HUES6 (cell line): ENCODE data around the gene TRIM24.
A peak's percentile ranks its signal among the peaks of the same experiment; 100 is the strongest.

Source experiments
- H3K27ac ChIP-seq: 2 replicates; pipeline ENCODE4 v1.7.0; 2013; ENCODE audit warnings: low read depth, mild to moderate bottlenecking, low read length, inconsistent platforms
- H3K27me3 ChIP-seq: 2 replicates; pipeline ENCODE4 v1.6.1; 2013; ENCODE audit warnings: low read length; ENCODE audit not compliant: control insufficient read depth, insufficient read depth
- H3K36me3 ChIP-seq: 2 replicates; pipeline ENCODE4 v1.6.1; 2013; ENCODE audit warnings: low read length; ENCODE audit not compliant: control insufficient read depth, insufficient read depth
- H3K4me1 ChIP-seq: 2 replicates; pipeline ENCODE4 v1.6.1; 2013; ENCODE audit warnings: low read length; ENCODE audit not compliant: control insufficient read depth, insufficient read depth
- H3K4me3 ChIP-seq: 2 replicates; pipeline ENCODE4 v1.5.1; 2013; ENCODE audit warnings: low read depth, low read length
- H3K9ac ChIP-seq: one replicate; pipeline ENCODE4 v1.6.1; 2013; ENCODE audit warnings: mild to moderate bottlenecking, low read length
- H3K9me3 ChIP-seq: 2 replicates; pipeline ENCODE4 v1.6.1; 2013; ENCODE audit warnings: low read depth, low read length; ENCODE audit not compliant: control insufficient read depth, insufficient read depth

Gene TRIM24

DNA sequence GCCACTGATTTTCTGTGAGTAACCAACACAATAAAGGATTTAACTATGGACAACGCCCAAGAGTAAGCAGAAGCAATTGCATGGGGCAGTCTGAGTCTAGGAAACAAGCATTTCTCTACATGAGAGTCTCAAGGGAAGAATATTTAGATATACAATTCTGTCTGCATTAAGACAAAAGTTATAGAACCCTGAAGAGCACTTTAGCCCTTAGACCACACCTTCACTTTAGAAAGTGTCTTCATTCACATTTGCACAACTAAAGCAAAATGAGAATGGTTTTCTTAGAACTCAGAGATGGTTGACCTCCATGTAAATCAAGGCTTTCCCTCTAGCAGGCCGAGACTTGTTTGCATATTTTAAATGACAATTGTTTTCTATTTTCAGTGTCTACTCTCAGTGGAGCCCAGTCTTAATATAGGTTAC, 25.5 kb upstream of the TRIM24 start:
- Histone ChIP-seq H3K4me3 (no peak overlapping the region), H3K4me1 (peaks cover 5% of the 10 kb centered on the region; the same call in 1 of the 2 replicates), H3K9ac (no peak overlapping the region), H3K27me3 (no peaks in the 10 kb centered on the region), H3K9me3 (peaks cover 47% of the 10 kb centered on the region), H3K27ac (no peak overlapping the region), H3K36me3 (peaks cover 3% of the 10 kb centered on the region; the same call in 1 of the 2 replicates)

DNA sequence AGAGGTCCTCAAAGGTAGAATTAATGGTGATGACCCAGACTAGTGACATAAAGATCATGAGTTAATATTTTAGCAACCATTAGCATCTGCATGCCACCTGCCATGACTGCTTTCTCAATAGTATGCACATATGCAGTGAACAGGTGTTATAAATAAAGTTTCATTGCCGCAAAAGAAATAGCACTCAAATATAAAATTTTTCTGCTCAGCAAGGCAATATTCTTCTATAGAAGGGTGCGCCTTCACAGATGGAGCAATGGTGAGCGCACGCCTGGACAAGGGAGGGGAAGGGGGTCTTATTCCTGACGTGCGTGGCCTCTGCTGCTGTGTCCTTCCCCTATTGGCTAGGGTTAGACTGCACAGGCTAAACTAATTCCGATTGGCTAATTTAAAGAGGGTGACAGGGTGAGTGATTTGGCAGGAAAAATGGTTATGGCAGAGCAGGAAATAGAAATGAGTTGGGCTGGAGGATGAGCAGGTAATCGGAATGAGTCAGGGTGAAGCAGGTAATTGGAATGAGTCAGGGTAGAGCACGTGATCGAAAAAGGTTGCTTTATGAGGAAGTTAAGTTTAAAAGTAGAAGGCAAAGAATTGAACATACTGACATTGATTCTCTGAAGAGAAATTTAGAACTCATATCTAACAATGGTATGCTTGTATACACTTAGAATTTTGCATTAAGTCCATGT, 24.7 kb upstream of the TRIM24 start:
- peaks cover 3% of the 10 kb centered on the region; the same call in 1 of the 2 replicates for H3K36me3 ChIP-seq
- H3K4me1 ChIP-seq, result peaks cover 5% of the 10 kb centered on the region; the same call in 1 of the 2 replicates
- H3K4me3 ChIP-seq, result no peak overlapping the region
- H3K9ac ChIP-seq, result no peak overlapping the region
- peaks cover 39% of the 10 kb centered on the region for H3K9me3 ChIP-seq
- H3K27ac ChIP-seq, result no peak overlapping the region
- H3K27me3 ChIP-seq, result no peaks in the 10 kb centered on the region

DNA sequence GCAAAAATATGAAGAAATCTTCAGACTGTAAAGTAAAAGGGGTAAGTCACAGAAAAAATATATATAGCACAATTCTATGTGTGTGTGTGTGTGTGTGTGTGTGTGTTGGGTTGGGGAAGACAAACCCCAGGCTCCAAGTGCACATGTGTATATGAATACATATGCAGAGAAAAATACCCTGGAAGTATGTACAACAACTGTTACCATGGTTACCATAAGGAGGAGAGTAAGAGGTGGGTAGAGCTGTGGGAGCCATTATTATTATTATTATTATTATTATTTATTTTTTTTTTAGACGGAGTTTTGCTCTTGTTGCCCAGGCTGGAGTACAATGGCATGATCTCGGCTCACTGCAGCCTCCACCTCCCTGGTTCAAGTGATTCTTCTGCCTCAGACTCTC, 23.7 kb upstream of the TRIM24 start:
- Histone ChIP-seq H3K36me3 (peaks cover 3% of the 10 kb centered on the region; the same call in 1 of the 2 replicates), H3K27me3 (no peaks in the 10 kb centered on the region), H3K27ac (no peak overlapping the region), H3K9ac (no peak overlapping the region), H3K9me3 (peaks cover 37% of the 10 kb centered on the region), H3K4me1 (peaks cover 5% of the 10 kb centered on the region; the same call in 1 of the 2 replicates), H3K4me3 (no peak overlapping the region)

GRCh38 chr7:138440460-138440859, 19.6 kb upstream of the TRIM24 start:
- Histone ChIP-seq H3K4me1 (no peaks in the 10 kb centered on the region; the same call in 1 of the 2 replicates), H3K36me3 (no peaks in the 10 kb centered on the region), H3K27me3 (no peaks in the 10 kb centered on the region), H3K27ac (no peak overlapping the region), H3K4me3 (no peak overlapping the region), H3K9ac (no peak overlapping the region), H3K9me3 (peaks cover 15% of the 10 kb centered on the region; the same call in 1 of the 2 replicates)

DNA sequence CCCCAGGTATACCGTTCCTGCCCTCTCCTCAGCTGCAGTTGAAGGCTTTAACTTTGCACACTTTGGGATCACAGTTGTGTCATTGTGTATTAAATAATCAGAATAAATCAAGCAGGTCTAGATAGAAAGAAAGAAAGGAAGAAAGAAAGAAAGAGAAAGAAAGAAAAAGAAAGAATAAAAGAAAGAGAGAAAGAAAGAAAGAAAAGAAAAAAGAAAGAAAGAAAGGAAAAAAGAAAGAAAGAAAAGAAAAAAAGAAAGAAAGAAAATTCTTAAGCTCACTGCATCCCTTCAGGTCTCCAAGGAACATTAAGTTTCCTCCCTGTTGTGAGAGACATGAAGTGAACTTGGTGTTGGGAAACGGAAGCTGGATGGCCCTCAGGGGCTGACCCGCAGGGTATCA, 17.2 kb upstream of the TRIM24 start:
- H3K4me1 ChIP-seq, result no peaks in the 10 kb centered on the region
- H3K9me3 ChIP-seq, result peaks cover 12% of the 10 kb centered on the region; the same call in 1 of the 2 replicates
- H3K27ac ChIP-seq, result no peak overlapping the region
- H3K27me3 ChIP-seq, result no peaks in the 10 kb centered on the region
- H3K36me3 ChIP-seq, result no peaks in the 10 kb centered on the region
- H3K9ac ChIP-seq, result no peak overlapping the region
- no peak overlapping the region for H3K4me3 ChIP-seq

- Histone ChIP-seq H3K4me3 (no peak overlapping the region), H3K27ac (no peak overlapping the region), H3K9me3 (no peaks in the 10 kb centered on the region; the same call in 1 of the 2 replicates), H3K27me3 (no peaks in the 10 kb centered on the region), H3K36me3 (no peaks in the 10 kb centered on the region), H3K4me1 (no peaks in the 10 kb centered on the region), H3K9ac (no peak overlapping the region)
Observed at GRCh38 chr7:138449580-138449979, 10.5 kb upstream of the TRIM24 start.

DNA sequence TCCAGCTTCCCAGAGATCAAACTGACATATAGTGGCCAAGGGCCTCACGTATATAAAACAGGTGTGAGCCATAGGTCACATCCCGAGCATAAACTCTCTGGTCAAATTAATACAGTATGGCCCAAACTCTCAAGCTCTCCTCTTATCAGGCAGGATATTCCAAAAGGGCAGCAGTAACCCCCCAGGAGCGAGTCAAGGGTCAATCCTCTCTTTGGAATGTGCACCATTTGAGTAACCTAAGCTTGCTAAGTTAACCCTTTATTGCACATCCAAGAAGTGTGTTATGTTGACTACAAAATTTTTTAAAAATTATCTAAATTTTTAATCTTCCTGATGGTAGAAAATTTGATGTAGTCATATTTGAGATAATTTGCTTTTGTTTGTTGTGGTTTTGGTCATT, 4.5 kb upstream of the TRIM24 start:
- Histone ChIP-seq H3K9ac (no peak overlapping the region), H3K27me3 (no peaks in the 10 kb centered on the region)

GRCh38 chr7:138456220-138456619, 3.8 kb upstream of the TRIM24 start:
- no peak overlapping the region for H3K4me3 ChIP-seq
- H3K9ac ChIP-seq, result no peak overlapping the region
- H3K36me3 ChIP-seq, result peaks cover 2% of the 10 kb centered on the region; the same call in 1 of the 2 replicates
- no peak overlapping the region for H3K27ac ChIP-seq
- H3K27me3 ChIP-seq, result no peaks in the 10 kb centered on the region
- H3K9me3 ChIP-seq, result no peaks in the 10 kb centered on the region
- peaks cover 16% of the 10 kb centered on the region for H3K4me1 ChIP-seq

More for the DNA sequence above, 4.5 kb upstream of the TRIM24 start:
- Histone ChIP-seq H3K36me3 (no peaks in the 10 kb centered on the region), H3K27ac (no peak overlapping the region), H3K4me1 (peaks cover 16% of the 10 kb centered on the region), H3K4me3 (no peak overlapping the region), H3K9me3 (no peaks in the 10 kb centered on the region)

GRCh38 chr7:138458576-138459412, 1.3 kb upstream of the TRIM24 start:
- no peaks in the 10 kb centered on the region for H3K27me3 ChIP-seq
- peaks cover 5% of the 10 kb centered on the region; the same call in 1 of the 2 replicates for H3K9me3 ChIP-seq
- H3K36me3 ChIP-seq, result peaks cover 18% of the 10 kb centered on the region
- peak overlapping the region; percentile 79 for H3K9ac ChIP-seq
- H3K27ac ChIP-seq, result peak overlapping the region; percentile 82
- peak overlapping the region; percentile 55 for H3K4me3 ChIP-seq
- H3K4me1 ChIP-seq, result peaks cover 16% of the 10 kb centered on the region

DNA sequence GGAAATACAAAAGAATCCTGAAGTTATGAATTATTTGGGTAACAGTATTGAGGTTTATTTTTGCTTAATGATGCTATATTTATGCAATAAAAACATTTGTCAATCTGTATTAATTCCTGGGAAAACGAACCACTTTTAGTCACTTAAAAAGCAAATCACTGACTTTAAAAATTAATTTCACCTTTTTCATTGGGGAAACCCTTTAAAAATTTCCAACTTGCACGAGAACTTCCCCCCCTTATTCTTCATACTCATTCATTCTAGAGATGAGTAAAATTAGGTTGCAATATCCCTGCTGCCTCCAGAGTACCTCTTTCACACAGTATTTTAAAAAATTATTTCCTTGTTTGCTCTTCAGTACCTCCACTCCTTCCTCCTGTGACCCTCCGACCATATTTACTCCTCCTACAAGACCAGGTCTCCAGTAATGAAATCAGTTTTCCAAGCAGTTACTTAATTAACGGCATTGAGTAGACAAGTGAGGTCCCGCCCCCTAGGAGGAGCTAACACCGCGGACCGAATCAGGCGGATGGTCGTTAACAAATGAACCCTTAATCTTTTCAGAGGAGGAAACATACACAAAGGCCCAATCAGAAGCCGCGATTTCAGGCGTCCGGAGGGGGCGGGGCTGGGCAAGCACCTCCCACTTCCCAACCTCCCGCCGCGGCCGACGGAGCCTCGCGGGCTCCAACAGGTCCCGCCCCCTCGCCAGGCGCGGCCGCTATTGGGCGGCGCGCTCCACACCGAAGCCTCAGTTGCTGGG, 465 bp upstream of the TRIM24 start:
- Histone ChIP-seq H3K9me3 (peaks cover 5% of the 10 kb centered on the region; the same call in 1 of the 2 replicates), H3K27ac (peak overlapping the region; percentile 82), H3K36me3 (peaks cover 22% of the 10 kb centered on the region), H3K4me1 (peaks cover 16% of the 10 kb centered on the region), H3K27me3 (no peaks in the 10 kb centered on the region), H3K9ac (peak overlapping the region; percentile 60), H3K4me3 (peak overlapping the region; percentile 55)
